Ishikawa (cell line): Measurements from ENCODE around the gene DDX47.
A peak's percentile ranks its signal among the peaks of the same experiment; 100 is the strongest.

ENCODE experiments used
- CEBPB ChIP-seq: IDR thresholded peaks from 2 replicates; pipeline ENCODE4 v1.6.1; 2012
- EP300 ChIP-seq: IDR thresholded peaks from 2 replicates; pipeline ENCODE4 v1.6.1; 2012; ENCODE audit warnings: borderline replicate concordance
- RAD21 ChIP-seq: IDR thresholded peaks from 2 replicates; pipeline ENCODE4 v1.6.1; 2012; ENCODE audit warnings: low read depth
- TAF1 ChIP-seq: IDR thresholded peaks from 2 replicates; pipeline ENCODE4 v1.6.1; 2012; ENCODE audit warnings: low read depth, mild to moderate bottlenecking
- TCF12 ChIP-seq: IDR thresholded peaks from 2 replicates; pipeline ENCODE4 v1.6.1; 2012; ENCODE audit warnings: low read depth
- YY1 ChIP-seq: IDR thresholded peaks from 2 replicates; pipeline ENCODE4 v1.6.1; 2012; ENCODE audit warnings: low read depth
- TF ChIP-seq, protein P1 (sequence below): IDR thresholded peaks from 2 replicates; pipeline ENCODE4 v1.6.1; 2012; ENCODE audit warnings: low read depth, mild to moderate bottlenecking

DNA sequence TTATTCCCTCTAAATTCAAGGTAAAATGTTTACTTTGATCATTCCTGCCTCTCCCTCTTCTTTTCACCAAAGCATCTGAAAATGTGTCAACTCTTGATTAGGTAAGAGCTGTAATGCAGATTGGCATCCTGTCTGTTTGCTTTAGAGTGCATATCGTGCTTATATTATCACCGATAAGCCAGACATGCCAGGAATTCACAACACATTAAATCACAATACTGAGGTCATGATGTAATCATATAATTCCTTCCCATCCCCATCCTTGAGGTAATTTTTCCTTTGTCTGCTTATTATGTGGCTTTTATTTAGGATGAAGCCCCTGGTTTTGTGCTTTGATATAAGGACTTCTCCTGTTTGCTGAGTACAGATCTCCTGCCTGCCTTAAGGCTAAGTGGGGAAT lies 10.2 kb downstream of the DDX47 start:
- TF ChIP-seq RAD21 = no peak
- 0 out of 2 replicates have a peak, but pooled peaks have one; percentile 24 for TF ChIP-seq TCF12
- TF ChIP-seq TAF1 = no peak
- no peak for TF ChIP-seq CEBPB
- TF ChIP-seq, protein P1, sequence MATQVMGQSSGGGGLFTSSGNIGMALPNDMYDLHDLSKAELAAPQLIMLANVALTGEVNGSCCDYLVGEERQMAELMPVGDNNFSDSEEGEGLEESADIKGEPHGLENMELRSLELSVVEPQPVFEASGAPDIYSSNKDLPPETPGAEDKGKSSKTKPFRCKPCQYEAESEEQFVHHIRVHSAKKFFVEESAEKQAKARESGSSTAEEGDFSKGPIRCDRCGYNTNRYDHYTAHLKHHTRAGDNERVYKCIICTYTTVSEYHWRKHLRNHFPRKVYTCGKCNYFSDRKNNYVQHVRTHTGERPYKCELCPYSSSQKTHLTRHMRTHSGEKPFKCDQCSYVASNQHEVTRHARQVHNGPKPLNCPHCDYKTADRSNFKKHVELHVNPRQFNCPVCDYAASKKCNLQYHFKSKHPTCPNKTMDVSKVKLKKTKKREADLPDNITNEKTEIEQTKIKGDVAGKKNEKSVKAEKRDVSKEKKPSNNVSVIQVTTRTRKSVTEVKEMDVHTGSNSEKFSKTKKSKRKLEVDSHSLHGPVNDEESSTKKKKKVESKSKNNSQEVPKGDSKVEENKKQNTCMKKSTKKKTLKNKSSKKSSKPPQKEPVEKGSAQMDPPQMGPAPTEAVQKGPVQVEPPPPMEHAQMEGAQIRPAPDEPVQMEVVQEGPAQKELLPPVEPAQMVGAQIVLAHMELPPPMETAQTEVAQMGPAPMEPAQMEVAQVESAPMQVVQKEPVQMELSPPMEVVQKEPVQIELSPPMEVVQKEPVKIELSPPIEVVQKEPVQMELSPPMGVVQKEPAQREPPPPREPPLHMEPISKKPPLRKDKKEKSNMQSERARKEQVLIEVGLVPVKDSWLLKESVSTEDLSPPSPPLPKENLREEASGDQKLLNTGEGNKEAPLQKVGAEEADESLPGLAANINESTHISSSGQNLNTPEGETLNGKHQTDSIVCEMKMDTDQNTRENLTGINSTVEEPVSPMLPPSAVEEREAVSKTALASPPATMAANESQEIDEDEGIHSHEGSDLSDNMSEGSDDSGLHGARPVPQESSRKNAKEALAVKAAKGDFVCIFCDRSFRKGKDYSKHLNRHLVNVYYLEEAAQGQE = no peak
- no peak for TF ChIP-seq YY1
- TF ChIP-seq EP300 = peak; percentile 47; the same call in 1 of the 2 replicates
